MV-4-11 (cell line): ENCODE measurements around the gene RPL10A.
"Not testable (repeated sequence)": the region's sequence is repeated elsewhere in the genome, so short reads cannot be mapped to it uniquely, and the experiment has no call there.

Source experiments
- DNase-seq: peaks from one replicate; lab custom pipeline; 2025; lab: John Stamatoyannopoulos, UW

RPL10A gene

DNA sequence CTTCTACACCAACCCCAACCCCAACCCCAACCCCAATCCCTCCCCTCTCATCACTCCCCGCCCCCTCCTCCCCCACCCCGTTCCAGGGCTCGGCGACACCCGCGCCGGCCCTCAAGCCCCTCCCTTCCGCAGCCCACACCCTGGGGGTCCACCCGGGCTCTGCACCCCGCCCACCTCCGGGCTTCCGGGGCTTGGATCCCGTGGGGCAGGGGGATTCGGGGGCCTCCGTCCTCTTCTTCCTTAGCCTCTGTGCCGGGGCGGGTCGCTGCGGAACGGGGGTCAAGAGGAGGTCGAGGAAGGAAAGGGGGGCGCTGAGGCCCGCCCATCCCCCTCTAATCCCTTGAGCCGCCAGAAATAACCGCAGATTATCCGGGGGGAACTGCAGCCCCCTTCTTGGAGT, 43.8 kb downstream of the RPL10A start:
- no peak for DNase-seq

DNA sequence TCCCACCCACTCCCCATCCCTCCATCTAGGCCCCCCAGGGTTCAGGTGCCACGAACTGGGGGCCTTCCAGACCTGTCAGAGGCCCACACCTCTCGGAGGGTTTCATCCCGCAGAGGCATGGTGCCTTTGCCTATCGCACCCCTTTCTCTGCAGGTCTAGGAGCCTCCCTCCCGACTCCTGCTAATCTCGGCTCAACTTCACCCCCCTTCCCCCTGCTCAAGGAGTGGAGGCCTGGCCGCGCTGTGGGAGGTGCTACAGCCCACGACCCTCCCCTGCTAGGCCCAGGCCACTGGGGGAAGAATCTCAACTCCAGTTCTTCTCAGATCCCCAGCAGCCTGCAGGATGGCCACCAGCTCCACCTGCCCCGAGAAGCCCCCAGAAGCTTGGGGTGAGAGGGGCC, 44.5 kb downstream of the RPL10A start, which contains the start of gene TULP1:
TSS of gene TULP1 (minus strand) at position 157 of the 400 bp plus-strand sequence. CDS start at position 119, 38 bp downstream.
- DNase-seq = no peak

DNA sequence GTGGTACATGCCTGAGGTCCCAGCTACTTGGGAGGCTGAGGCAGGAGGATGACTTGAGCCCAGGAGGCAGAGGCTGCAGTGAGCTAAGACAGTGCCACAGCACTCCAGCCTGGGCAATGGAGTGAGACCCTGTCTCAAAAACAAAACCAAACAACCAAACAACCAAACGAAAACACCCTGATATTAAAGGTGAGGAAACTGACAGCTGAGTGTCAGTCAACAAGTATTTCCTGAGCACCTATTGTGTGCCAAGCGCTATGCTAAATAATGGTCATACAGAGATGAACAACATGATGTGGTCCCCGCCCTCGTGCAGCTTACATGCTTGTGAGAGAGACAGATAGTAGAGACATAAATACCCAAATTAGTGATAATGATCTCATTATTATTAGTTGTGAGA, 46.4 kb downstream of the RPL10A start:
- no peak for DNase-seq

DNA sequence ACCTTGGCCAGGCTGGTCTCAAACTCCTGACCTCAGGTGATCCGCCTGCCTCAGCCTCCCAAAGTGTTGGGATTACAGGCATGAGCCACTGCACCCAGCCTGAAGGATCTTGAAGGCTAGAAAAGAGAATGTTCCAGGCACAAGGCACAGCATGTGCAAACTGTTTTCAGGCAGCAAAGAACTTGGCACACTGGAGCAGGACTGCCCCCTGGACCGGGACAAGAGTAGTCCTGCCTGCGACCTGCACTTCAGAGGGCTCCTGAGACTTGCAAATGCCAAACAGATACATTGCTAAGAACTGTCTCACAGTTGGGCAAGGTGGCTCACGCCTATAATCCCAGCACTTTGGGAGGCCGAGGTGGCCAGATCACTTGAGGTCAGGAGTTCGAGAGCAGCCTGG, 47.7 kb downstream of the RPL10A start:
- DNase-seq = not testable (repeated sequence)

DNA sequence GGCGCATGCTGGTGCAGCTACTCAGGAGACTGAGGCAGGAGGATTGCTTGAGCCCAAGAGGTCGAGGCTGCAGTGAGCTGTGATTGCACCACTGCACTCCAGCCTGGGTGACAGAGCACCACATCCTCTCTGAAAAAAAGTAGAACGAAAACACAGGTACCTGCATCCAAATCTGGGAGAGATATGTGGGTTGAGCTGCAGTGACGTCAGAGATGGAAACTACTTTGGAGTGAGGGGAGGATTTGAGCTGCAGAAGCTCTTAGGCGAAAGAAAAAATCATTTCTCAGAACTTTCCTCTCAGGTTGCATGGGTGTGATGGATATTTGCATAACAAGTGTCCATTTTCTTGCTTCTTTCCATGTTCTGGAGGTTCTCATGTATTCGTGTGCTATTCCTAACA, 48.5 kb downstream of the RPL10A start:
- no peak for DNase-seq

DNA sequence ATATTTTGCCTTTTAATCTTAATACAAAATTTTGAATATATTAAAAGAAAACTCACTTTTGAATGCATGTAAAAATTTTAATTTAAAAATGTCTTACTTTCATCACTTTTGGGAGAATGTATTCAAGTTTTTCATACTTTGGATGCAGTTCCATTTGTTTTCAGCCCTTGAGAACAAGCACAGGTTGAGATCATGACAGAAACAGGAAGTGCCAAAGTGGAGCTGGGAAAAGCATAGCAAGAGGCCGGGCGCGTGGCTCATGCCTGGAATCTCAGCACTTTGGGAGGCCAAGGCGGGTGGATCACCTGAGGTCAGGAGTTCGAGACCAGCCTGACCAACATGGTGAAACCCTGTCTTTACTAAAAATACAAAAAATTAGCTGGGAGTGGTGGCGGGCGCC, 49.8 kb downstream of the RPL10A start:
- not testable (repeated sequence) for DNase-seq

DNA sequence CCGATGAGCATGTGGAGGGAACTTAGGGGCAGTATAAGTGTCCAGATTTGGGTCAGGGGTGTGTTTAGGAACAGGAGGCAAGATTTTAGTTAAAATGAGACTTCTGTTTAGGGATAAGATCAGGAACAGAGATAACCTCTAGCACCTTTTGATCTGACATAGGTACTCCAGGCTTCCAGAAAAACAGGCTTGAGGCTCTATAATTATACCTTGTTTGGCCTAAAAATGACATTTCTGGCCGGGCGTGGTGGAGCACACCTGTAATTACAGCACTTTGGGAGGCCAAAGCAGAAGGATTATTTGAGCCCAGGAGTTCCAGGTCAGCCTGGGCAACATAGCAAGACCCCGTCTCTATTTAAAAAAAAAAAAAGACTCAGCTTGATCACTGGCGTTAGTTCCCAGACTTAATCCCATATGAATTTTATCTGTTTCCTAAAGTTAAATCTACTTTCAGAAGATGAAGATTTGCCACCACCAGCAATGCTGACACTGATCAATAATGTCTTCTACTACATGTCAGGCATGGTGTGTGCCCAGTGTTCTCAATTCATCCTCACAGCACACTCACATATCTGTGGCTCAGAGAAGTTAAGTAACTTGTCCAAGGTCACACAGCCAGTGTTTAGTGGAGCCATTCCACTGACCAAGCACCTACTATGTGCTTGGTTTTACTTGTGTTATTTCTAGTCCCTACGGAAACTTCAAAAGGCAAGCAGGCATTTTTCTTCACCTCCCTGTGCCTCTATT, 50.5 kb downstream of the RPL10A start:
- no peak for DNase-seq

DNA sequence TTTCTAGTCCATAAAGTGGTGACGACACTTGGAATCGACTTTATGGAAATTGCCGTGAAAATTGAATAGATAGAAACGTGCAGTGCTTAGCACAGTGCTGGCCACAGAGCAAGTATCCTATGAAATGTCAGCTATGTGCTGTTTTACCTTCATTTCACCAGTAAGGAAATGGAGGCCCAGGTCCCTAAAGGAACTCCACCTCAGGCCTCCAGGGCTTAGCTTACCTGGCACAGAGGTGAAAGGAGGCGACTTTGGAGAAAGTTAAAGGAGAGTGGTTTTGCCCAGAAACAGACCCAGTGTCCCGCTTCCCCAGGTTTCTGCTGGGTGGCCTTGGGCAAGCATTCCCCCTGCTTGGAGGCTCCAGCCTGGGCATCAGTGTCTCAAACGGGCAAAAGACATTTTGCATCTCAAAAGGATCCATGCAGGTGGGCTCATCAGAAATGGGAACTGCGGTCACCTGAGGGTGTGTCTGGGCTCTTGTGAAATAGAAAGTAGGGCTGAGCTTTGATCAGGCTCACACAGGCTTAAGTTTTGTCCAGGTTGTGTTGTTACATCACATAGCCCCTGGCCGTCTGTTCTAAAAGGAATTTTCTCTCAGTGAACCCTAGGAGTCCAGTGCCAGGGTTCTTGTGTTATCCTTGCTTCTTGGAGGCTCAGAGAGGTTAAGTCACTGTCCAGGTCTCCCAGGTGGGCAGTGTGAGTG, 51.3 kb downstream of the RPL10A start:
- no peak for DNase-seq
